ENCODE measurements around the gene ARL16.

ARL16 gene

GRCh38 chr17:81641825-81642489 is 41.6 kb downstream of the ARL16 start:
- no peak for DNase-seq

DNA sequence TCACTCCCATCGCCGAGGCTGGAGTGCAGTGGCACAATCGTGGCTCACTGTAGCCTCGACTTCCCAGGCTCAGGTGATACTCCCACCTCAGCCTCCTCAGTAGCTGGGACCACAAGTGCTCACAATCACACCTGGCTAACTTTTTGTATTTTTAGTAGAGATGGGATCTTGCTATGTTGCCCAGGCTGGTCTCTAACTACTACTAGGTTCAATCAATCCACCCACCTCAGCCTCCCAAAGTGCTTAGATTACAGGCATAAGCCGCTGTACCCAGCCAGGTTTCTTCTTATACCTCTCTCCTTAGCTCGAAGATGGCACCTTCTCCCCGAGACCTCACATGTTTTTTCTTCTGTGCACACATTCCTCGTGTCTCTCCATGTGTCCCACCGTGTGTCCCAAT is 43.6 kb downstream of the ARL16 start:
- DNase-seq, result no peak

DNA sequence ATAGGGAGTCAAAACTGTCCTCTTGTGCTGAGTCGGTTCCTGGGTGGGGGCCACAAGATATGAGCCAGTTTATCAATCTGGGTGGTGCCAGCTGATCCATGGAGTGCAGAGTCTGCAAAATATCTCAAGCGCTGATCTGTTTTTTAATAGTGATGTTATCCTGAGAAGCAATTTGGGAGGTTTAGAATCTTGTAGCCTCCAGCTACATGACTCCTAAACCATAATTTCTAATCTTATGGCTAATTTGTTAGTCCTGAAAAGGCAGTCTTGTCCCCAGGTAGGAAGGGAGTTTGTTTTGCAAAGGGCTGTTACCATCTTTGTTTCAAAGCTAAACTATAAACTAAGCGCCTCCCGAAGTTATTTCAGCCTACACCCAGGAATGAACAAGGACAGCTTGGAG is 44.9 kb downstream of the ARL16 start:
- no peak for DNase-seq

DNA sequence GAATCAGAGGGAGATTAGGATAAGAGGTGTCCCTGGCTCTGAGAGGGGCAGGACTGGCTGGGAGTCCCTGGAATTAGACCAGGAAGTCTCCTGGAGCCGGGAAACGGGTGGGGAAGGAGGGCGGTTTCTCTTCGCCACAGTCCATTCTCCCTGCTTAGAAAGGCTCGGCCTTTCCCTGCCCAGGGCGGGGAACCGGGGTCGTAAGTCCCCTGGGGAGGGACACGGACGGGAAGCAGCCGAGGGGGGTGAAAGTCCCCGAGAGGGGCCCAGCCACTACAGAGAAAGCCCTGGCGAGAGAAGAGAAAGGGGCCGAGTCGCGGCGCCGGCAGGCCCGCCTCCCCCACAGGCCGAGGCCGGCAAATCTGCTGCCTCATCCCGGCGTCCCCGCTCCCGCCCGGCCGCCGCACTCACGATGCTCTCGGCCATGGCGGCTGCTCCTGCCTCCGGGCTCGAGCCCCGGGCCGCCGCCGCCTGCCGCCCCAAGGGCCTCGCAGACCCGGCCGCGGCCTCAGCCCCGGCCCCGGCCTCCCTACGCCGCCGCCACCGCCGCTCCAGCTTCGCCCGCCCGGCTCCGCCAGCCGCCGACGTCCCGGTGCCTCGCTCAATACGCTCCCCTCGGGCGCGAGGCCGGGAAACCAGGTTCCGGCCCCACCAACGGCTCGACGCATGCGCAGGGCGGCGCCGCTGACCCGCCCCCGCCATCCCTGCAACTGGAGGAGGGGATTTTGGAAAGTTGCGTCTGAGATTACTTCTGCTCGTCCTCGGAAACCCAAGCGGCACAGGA is 46.9 kb downstream of the ARL16 start, which contains the start of the genes NPLOC4 and TSPAN10:
Gene NPLOC4, minus strand, starts transcription at position 608 of the 784 bp plus-strand sequence. Its CDS starts 182 bp downstream, at position 426.
Gene TSPAN10, plus strand, starts transcription at position 692 of the 784 bp plus-strand sequence. CDS start 5,217 bp downstream, outside the sequence.
- DNase-seq, result peak; percentile 20

DNA sequence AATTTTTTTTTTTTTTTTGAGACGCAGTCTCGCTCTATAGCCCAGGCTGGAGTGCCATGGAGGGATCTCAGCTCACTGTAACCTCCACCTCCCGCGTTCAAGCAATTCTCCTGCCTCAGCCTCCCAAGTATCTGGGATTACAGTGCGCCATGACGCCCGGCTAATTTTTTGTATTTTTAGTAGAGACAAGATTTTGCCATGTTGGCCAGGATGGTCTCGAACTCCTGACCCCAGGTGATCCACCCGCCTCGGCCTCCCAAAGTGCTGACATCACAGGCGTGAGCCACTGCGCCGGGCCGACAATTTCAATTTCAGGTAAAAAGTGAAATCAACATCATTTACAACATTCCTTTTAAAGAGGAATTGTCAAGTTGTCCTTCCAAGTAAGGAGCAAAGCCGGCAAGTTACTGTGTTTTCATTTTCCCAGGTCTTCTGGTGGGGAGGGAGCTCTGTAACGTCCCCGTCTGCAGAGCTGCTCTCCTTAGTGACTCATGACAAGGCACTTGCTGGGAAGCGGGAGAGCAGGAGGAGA is 47.6 kb downstream of the ARL16 start:
- DNase-seq, result no peak

DNA sequence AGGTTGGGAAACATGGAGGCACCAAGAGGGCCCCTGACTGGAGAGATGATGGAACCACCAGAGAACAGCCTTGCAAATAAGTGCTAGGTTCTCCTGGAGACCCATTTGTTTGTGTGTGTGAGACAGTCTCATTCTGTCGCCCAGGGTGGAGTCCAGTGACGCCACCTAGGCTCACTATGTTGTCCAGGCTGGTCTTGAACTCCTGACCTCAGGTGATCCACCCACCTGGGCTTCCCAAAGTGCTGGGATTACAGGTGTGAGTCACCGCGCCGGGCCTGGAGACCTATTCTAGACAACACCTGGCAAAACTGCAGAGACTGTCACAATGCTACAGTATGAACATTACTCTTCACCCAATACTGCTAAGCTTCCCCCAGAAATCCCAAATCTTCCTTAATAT is 48.2 kb downstream of the ARL16 start:
- DNase-seq, result no peak

GRCh38 chr17:81631482-81631881 is 52.1 kb downstream of the ARL16 start:
- no peak for DNase-seq

Measured in GF-D8 (cell line).